H9 (cell line): Measurements from ENCODE around the gene TXLNB. TPM values are rescaled to one million over a fixed set of nuclear protein-coding genes. Genes with fewer than 3 reads are reported as not detected.
"Not testable (repeated sequence)": the region's sequence is repeated elsewhere in the genome, so short reads cannot be mapped to it uniquely, and the experiment has no call there.

ENCODE experiments used
- DNase-seq: peaks from one replicate; pipeline ENCODE4 v3.0.0-alpha.2; 2017
- H2AFZ ChIP-seq: one replicate; pipeline ENCODE4 v1.6.1; 2013; ENCODE audit warnings: mild to moderate bottlenecking, low read length, control low read depth, moderate library complexity
- H2AK5ac ChIP-seq: 2 replicates; pipeline ENCODE4 v1.6.1; 2013; ENCODE audit warnings: low read length, control low read depth, mixed read lengths; ENCODE audit not compliant: insufficient read length
- H2BK120ac ChIP-seq: one replicate; pipeline ENCODE4 v1.6.1; 2013; ENCODE audit warnings: low read depth, mild to moderate bottlenecking, low read length, control low read depth, inconsistent platforms; ENCODE audit not compliant: poor library complexity, severe bottlenecking
- H2BK12ac ChIP-seq: 2 replicates; pipeline ENCODE4 v1.6.1; 2013; ENCODE audit warnings: low read length, control low read depth, mixed read lengths, low read depth; ENCODE audit not compliant: insufficient read length
- H2BK15ac ChIP-seq: 2 replicates; pipeline ENCODE4 v1.6.1; 2013; ENCODE audit warnings: low read depth, low read length, control low read depth
- H2BK20ac ChIP-seq: one replicate; pipeline ENCODE4 v1.6.1; 2013; ENCODE audit warnings: low read depth, mild to moderate bottlenecking, low read length, control low read depth, inconsistent platforms; ENCODE audit not compliant: poor library complexity, severe bottlenecking
- H2BK5ac ChIP-seq: 2 replicates; pipeline ENCODE4 v1.6.1; 2013; ENCODE audit warnings: low read length, control low read depth, mixed read lengths; ENCODE audit not compliant: insufficient read length
- H3K14ac ChIP-seq: 2 replicates; pipeline ENCODE4 v1.6.1; 2013; ENCODE audit warnings: low read length, control low read depth; ENCODE audit not compliant: insufficient read depth
- H3K18ac ChIP-seq: 2 replicates; pipeline ENCODE4 v1.6.1; 2013; ENCODE audit warnings: low read depth, mild to moderate bottlenecking, mixed read lengths, low read length, control low read depth; ENCODE audit not compliant: insufficient read length
- H3K23ac ChIP-seq: 2 replicates; pipeline ENCODE4 v1.6.1; 2013; ENCODE audit warnings: low read length, control low read depth, mixed read lengths, low read depth; ENCODE audit not compliant: insufficient read length
- H3K23me2 ChIP-seq: 2 replicates; pipeline ENCODE4 v1.6.1; 2013; ENCODE audit warnings: low read depth, mild to moderate bottlenecking, mixed read lengths, low read length, control low read depth; ENCODE audit not compliant: insufficient read length, poor library complexity, severe bottlenecking
- H3K27ac ChIP-seq: 2 replicates; pipeline ENCODE4 v1.5.1; 2013; ENCODE audit warnings: low read length, control low read depth, mixed read lengths, low read depth; ENCODE audit not compliant: insufficient read length
- H3K27me3 ChIP-seq: 2 replicates; pipeline ENCODE4 v1.6.1; 2013; ENCODE audit warnings: low read length, control low read depth, inconsistent platforms; ENCODE audit not compliant: insufficient read depth
- H3K4ac ChIP-seq: 2 replicates; pipeline ENCODE4 v1.6.1; 2013; ENCODE audit warnings: low read depth, mild to moderate bottlenecking, control low read depth, inconsistent platforms, low read length, moderate library complexity
- H3K4me1 ChIP-seq: 2 replicates; pipeline ENCODE4 v1.6.1; 2013; ENCODE audit warnings: low read length, control low read depth, inconsistent platforms; ENCODE audit not compliant: insufficient read depth
- H3K4me2 ChIP-seq: 2 replicates; pipeline ENCODE4 v1.6.1; 2013; ENCODE audit warnings: low read length, control low read depth, mixed read lengths; ENCODE audit not compliant: insufficient read length, insufficient read depth
- H3K56ac ChIP-seq: 2 replicates; pipeline ENCODE4 v1.6.1; 2013; ENCODE audit warnings: low read depth, mild to moderate bottlenecking, mixed read lengths, low read length, control low read depth; ENCODE audit not compliant: insufficient read length
- H3K79me1 ChIP-seq: 2 replicates; pipeline ENCODE4 v1.6.1; 2013; ENCODE audit warnings: low read depth, mild to moderate bottlenecking, moderate library complexity, low read length, control low read depth, inconsistent platforms; ENCODE audit not compliant: insufficient read depth, poor library complexity, severe bottlenecking
- H3K79me2 ChIP-seq: 2 replicates; pipeline ENCODE4 v1.6.1; 2013; ENCODE audit warnings: low read length, control low read depth, inconsistent platforms; ENCODE audit not compliant: insufficient read depth
- H3K9ac ChIP-seq: 2 replicates; pipeline ENCODE4 v1.6.1; 2013; ENCODE audit warnings: low read length, control low read depth, mixed read lengths; ENCODE audit not compliant: insufficient read length; ENCODE audit errors: extremely low read depth
- H3K9me3 ChIP-seq: one replicate; pipeline ENCODE4 v1.6.1; 2013; ENCODE audit warnings: low read depth, low read length, inconsistent platforms; ENCODE audit not compliant: control insufficient read depth
- H3T11ph ChIP-seq: one replicate; pipeline ENCODE4 v1.6.1; 2013; ENCODE audit warnings: mild to moderate bottlenecking, low read length, control low read depth, inconsistent platforms
- H4K20me1 ChIP-seq: one replicate; pipeline ENCODE4 v1.6.1; 2013; ENCODE audit not compliant: control insufficient read depth, insufficient read length, insufficient read depth
- H4K5ac ChIP-seq: 2 replicates; pipeline ENCODE4 v1.6.1; 2013; ENCODE audit warnings: low read depth, mild to moderate bottlenecking, mixed read lengths, low read length, control low read depth; ENCODE audit not compliant: insufficient read length
- H4K8ac ChIP-seq: replicated peaks from 2 replicates; pipeline ENCODE4 v1.6.1; 2013; ENCODE audit warnings: low read length, control low read depth, mixed read lengths, low read depth; ENCODE audit not compliant: insufficient read length
- H4K91ac ChIP-seq: 2 replicates; pipeline ENCODE4 v1.6.1; 2013; ENCODE audit warnings: low read depth, mild to moderate bottlenecking, moderate library complexity, mixed read lengths, low read length, control low read depth; ENCODE audit not compliant: insufficient read length
- H3K27ac Mint-ChIP-seq, 3 experiments: 2 replicates in 2 of 3; 3 replicates in 1 of 3; pipeline ENCODE4 v1.8.0; 2020 to 2021; ENCODE audit warnings: mixed read lengths in 3 of 3, mild to moderate bottlenecking in 1 of 3, moderate library complexity in 1 of 3
- H3K27me3 Mint-ChIP-seq: 2 replicates; pipeline ENCODE4 v1.8.0; 2021; ENCODE audit warnings: low read depth, mild to moderate bottlenecking, moderate library complexity, mixed read lengths
- H3K36me3 Mint-ChIP-seq, 3 experiments: 2 replicates in 2 of 3; 3 replicates in 1 of 3; pipeline ENCODE4 v1.8.0; 2020 to 2021; ENCODE audit warnings: low read depth in 3 of 3, mixed read lengths in 3 of 3; ENCODE audit not compliant: insufficient read depth in 1 of 3
- H3K4me1 Mint-ChIP-seq, 2 experiments: 2 replicates each; pipeline ENCODE4 v1.8.0; 2020; ENCODE audit warnings: mixed read lengths in 2 of 2
- H3K4me3 Mint-ChIP-seq, 2 experiments: 2 replicates in 1 of 2; 3 replicates in 1 of 2; pipeline ENCODE4 v1.8.0; 2020 to 2021; ENCODE audit warnings: mild to moderate bottlenecking in 2 of 2, mixed read lengths in 2 of 2, moderate library complexity in 1 of 2
- H3K9me3 Mint-ChIP-seq, 2 experiments: 2 replicates in 1 of 2; 3 replicates in 1 of 2; pipeline ENCODE4 v1.8.0; 2020; ENCODE audit warnings: mild to moderate bottlenecking in 2 of 2, mixed read lengths in 2 of 2, moderate library complexity in 1 of 2
- WGBS: extraction: QIAGEN DNeasy Blood & Tissue Kit; methylation state at CpG from one replicate; pipeline ENCODE4 v1.1.7; 2013; ENCODE audit warnings: missing lambda C conversion rate, low lambda C conversion rate, mixed read lengths; ENCODE audit not compliant: insufficient read length; ENCODE audit errors: extremely low coverage; 5-methylcytosine and 5-hydroxymethylcytosine counted together
- total RNA-seq: library from RNA; stranded (reverse); gene quantifications from 2 replicates; pipeline ENCODE4 v1.2.1, GENCODE V29; 2021
- TF ChIP-seq, protein P1 (sequence below): fragments of 200-600 bp; sonication (generic); conservative IDR thresholded peaks from 3 replicates; pipeline ENCODE4 v1.8.0; 2021; ENCODE audit warnings: antibody characterized with exemption, mild to moderate bottlenecking

TXLNB gene
- total RNA-seq, 1 experiment from 2014 or later, result 0.04 TPM

DNA sequence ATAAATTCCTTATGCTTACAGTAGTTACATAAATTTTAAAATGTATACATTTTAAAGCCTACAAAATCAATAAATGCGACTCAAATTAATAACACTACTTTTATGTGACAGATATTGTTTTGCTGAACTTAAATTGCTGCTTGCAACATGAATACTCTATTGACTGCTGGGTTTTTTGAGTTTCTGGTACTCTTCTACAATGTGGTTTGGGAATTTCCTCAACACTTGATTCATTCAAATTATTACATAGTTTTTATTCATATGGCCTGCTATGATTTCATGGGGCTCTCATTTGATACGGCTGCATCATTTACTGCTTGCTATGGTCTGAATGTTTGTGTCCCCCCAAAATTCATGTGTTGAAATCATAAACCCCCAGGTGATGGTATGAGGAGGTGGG, 2.3 kb upstream of the TXLNB start:
- H3K18ac ChIP-seq, result no peak overlapping the region
- TF ChIP-seq, protein P1, sequence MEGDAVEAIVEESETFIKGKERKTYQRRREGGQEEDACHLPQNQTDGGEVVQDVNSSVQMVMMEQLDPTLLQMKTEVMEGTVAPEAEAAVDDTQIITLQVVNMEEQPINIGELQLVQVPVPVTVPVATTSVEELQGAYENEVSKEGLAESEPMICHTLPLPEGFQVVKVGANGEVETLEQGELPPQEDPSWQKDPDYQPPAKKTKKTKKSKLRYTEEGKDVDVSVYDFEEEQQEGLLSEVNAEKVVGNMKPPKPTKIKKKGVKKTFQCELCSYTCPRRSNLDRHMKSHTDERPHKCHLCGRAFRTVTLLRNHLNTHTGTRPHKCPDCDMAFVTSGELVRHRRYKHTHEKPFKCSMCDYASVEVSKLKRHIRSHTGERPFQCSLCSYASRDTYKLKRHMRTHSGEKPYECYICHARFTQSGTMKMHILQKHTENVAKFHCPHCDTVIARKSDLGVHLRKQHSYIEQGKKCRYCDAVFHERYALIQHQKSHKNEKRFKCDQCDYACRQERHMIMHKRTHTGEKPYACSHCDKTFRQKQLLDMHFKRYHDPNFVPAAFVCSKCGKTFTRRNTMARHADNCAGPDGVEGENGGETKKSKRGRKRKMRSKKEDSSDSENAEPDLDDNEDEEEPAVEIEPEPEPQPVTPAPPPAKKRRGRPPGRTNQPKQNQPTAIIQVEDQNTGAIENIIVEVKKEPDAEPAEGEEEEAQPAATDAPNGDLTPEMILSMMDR, result no peak
- peaks cover 0 to 11% (median 0%) of the 10 kb centered on the region in 3 experiments; a peak in 2 of 7 replicates for H3K36me3 Mint-ChIP-seq
- H3K9ac ChIP-seq, result no peak overlapping the region
- no peak overlapping the region for H4K5ac ChIP-seq
- H2BK12ac ChIP-seq, result no peak overlapping the region
- H2AFZ ChIP-seq, result no peak overlapping the region
- H3K27me3 ChIP-seq, result no peaks in the 10 kb centered on the region
- no peak overlapping the region for H3K4ac ChIP-seq
- H3K14ac ChIP-seq, result no peak overlapping the region
- no peaks in the 10 kb centered on the region for H3K79me2 ChIP-seq
- H3K23ac ChIP-seq, result no peak overlapping the region
- no peaks in the 10 kb centered on the region for H4K20me1 ChIP-seq
- H3K9me3 Mint-ChIP-seq, result no peaks in the 10 kb centered on the region; a peak in 1 of 5 replicates
- H3K4me1 ChIP-seq, result peaks cover 10% of the 10 kb centered on the region
- no peak overlapping the region for H3K4me2 ChIP-seq
- H4K8ac ChIP-seq, result no peak overlapping the region
- H3K27ac Mint-ChIP-seq, result no peak overlapping the region; a peak in 2 of 7 replicates
- H2BK120ac ChIP-seq, result no peak overlapping the region
- H4K91ac ChIP-seq, result no peak overlapping the region
- no peak overlapping the region for H2BK15ac ChIP-seq
- H3K79me1 ChIP-seq, result no peaks in the 10 kb centered on the region
- WGBS, result no CpG with 5 or more reads among the region's 2 CpGs
- no peaks in the 10 kb centered on the region for H3K9me3 ChIP-seq
- no peaks in the 10 kb centered on the region for H3K27me3 Mint-ChIP-seq
- no peak overlapping the region for H2AK5ac ChIP-seq
- no peak overlapping the region for H3K4me3 Mint-ChIP-seq
- no peaks in the 10 kb centered on the region for H3K23me2 ChIP-seq
- H3T11ph ChIP-seq, result no peak overlapping the region
- no peak overlapping the region for H2BK5ac ChIP-seq
- no peak overlapping the region for H2BK20ac ChIP-seq
- DNase-seq, result no peak
- H3K56ac ChIP-seq, result no peak overlapping the region
- H3K27ac ChIP-seq, result no peak overlapping the region
- peaks cover 24 to 38% of the 10 kb centered on the region in 2 experiments for H3K4me1 Mint-ChIP-seq

DNA sequence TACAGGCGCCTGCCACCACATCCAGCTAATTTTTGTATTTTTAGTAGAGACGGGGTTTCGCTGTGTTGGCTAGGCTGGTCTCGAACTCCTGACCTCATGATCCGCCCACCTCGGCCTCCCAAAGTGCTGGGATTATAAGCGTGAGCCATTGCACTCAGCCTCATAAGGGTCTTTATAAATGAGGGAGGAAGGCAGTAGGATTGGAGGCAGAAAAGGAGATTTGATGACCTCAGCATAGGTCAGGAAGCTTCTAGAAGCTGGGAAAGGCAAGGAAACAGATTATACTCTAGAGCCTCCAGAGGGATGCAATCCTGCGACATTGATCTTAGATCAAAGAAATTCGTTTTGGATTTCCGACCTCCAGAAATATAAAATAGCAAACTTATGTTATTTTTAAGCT, 1.4 kb upstream of the TXLNB start:
- H3K79me2 ChIP-seq, H2BK5ac ChIP-seq, H4K8ac ChIP-seq, DNase-seq, H3K23ac ChIP-seq, H3K9ac ChIP-seq, H4K5ac ChIP-seq, H3K27me3 Mint-ChIP-seq, H3K18ac ChIP-seq, H2BK20ac ChIP-seq, H3K79me1 ChIP-seq, H3K56ac ChIP-seq, H3K27me3 ChIP-seq, H2AK5ac ChIP-seq, H4K20me1 ChIP-seq, H3K4me3 Mint-ChIP-seq, H3K4me2 ChIP-seq, H2BK15ac ChIP-seq, H3K27ac ChIP-seq, H3K4ac ChIP-seq, H3K27ac Mint-ChIP-seq, H2BK120ac ChIP-seq, H3K9me3 ChIP-seq, H3K9me3 Mint-ChIP-seq, H3K14ac ChIP-seq, H2BK12ac ChIP-seq, H3K4me1 ChIP-seq, H4K91ac ChIP-seq, H2AFZ ChIP-seq, H3K23me2 ChIP-seq, H3T11ph ChIP-seq: not testable (repeated sequence)
- peaks cover 0 to 11% (median 0%) of the 10 kb centered on the region in 3 experiments; a peak in 2 of 7 replicates for H3K36me3 Mint-ChIP-seq
- no CpG with 5 or more reads among the region's 10 CpGs for WGBS
- H3K4me1 Mint-ChIP-seq, result peaks cover 24 to 33% of the 10 kb centered on the region in 2 experiments
